Neural cell (in vitro differentiated cells): Measurements from ENCODE around the gene ZNF648.

Experiments
- EZH2 ChIP-seq: fragments of 200-600, 300-800 bp; shearing (Covaris generic), sonication (generic); IDR thresholded peaks from 2 replicates; pipeline ENCODE4 v1.6.1; 2014; ENCODE audit warnings: antibody characterized with exemption, low read length, borderline replicate concordance, mild to moderate bottlenecking; ENCODE audit not compliant: insufficient read depth, poor library complexity, severe bottlenecking
- RAD21 ChIP-seq: fragments of 450-650 bp; conservative IDR thresholded peaks from 2 replicates; pipeline ENCODE4 v1.6.1; 2014; ENCODE audit warnings: antibody characterized with exemption, mild to moderate bottlenecking, moderate library complexity
- TAF1 ChIP-seq: IDR thresholded peaks from 2 replicates; pipeline ENCODE4 v1.6.1; 2012; ENCODE audit warnings: low read depth
- TF ChIP-seq, protein P1 (sequence below): fragments of 450-650 bp; IDR thresholded peaks from 2 replicates; pipeline ENCODE4 v1.5.1; 2014; ENCODE audit warnings: antibody characterized with exemption, mild to moderate bottlenecking, moderate library complexity; ENCODE audit not compliant: poor library complexity, severe bottlenecking

- TF ChIP-seq, protein P1, sequence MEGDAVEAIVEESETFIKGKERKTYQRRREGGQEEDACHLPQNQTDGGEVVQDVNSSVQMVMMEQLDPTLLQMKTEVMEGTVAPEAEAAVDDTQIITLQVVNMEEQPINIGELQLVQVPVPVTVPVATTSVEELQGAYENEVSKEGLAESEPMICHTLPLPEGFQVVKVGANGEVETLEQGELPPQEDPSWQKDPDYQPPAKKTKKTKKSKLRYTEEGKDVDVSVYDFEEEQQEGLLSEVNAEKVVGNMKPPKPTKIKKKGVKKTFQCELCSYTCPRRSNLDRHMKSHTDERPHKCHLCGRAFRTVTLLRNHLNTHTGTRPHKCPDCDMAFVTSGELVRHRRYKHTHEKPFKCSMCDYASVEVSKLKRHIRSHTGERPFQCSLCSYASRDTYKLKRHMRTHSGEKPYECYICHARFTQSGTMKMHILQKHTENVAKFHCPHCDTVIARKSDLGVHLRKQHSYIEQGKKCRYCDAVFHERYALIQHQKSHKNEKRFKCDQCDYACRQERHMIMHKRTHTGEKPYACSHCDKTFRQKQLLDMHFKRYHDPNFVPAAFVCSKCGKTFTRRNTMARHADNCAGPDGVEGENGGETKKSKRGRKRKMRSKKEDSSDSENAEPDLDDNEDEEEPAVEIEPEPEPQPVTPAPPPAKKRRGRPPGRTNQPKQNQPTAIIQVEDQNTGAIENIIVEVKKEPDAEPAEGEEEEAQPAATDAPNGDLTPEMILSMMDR, result no peak
- TF ChIP-seq RAD21, result no peak
- no peak for TF ChIP-seq TAF1
- no peak for TF ChIP-seq EZH2
These were observed 30.8 kb upstream of the ZNF648 start for GRCh38 chr1:182092336-182092735.
